Measurements from ENCODE around the gene NUTM2A. TPM values are rescaled to one million over a fixed set of nuclear protein-coding genes. Genes with fewer than 3 reads are reported as not detected.
"Not testable (repeated sequence)": the region's sequence is repeated elsewhere in the genome, so short reads cannot be mapped to it uniquely, and the experiment has no call there.

NUTM2A gene
- total RNA-seq (1 to 10 TPM in 8 of 10 donors, under 1 TPM in 2; 0.65 to 3.4 (median 1.7) TPM), polyA plus RNA-seq (1 to 10 TPM in 1 of 2 donors, under 1 TPM in 1; 0.78 to 6.8 TPM)
- long read RNA-seq, donor 1 = 0 reads
- long read RNA-seq, donor 2 = 0 reads
- long read RNA-seq, donor 3, partial matches to known transcripts = 0 of 1 reads
- long read RNA-seq, donor 3, other reads (novel, unspliced or antisense) = 1 of 1 reads

DNA sequence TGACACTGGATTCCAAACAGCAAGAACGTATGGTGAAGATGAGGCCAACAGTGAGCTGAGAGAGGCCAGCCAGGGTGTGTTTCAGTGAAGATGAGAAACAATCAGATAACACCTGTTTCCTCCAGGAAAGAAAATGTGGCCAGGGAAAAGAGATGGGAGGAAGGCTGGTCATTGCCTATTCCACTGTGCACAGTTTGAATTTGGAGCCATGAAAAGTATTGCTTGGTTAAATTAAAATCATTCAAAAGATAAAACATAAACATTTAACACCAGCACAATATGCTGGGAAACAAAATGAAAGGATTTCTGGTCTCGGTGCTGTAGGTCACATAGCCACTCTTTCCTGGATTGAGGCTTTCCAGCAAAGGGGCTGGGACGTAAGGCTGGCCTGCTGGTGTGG lies at the start of gene NUTM2A:
TSS of gene NUTM2A (plus strand) at position 301 of the 400 bp plus-strand sequence. CDS start 383 bp downstream, outside the sequence.
- intact Hi-C loops (cut with DNase I); H3K9me3 ChIP-seq; H3K4me1 ChIP-seq; ATAC-seq; H3K36me3 ChIP-seq; DNase-seq; H3K27ac ChIP-seq; H3K27me3 ChIP-seq; H3K4me3 ChIP-seq: not testable (repeated sequence)
- WGBS, 2 donors = no CpG with 5 or more reads among the region's 3 CpGs

DNA sequence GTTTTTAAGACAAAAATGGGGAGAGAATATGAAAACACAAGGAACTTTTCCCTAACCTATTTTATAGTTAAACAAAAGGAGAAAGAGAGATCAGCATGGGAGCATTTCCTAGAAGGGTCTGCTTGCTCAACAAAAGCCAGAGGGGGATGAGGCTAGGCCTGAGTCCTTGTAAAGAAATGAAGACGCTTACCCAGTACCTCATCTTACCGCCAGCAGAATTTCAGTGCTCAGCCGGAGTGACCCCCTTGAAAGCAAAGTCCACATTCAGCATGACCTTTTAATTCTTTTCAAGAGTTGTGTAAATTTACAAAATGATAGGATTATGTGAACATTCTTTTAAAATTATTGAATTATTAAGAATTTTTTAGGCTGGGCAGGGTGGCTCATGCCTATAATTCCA lies 47.7 kb upstream of the NUTM2A start:
- H3K36me3 ChIP-seq = peaks cover 0 to 32% (median 0%) of the 10 kb centered on the region in 9 donors
- H3K27me3 ChIP-seq; ATAC-seq; H3K27ac ChIP-seq; H3K9me3 ChIP-seq; DNase-seq; intact Hi-C loops (cut with DNase I); H3K4me3 ChIP-seq; H3K4me1 ChIP-seq: not testable (repeated sequence)
- 94 to 100% methylated on average over 2 of the region's 3 CpGs for WGBS, 2 donors

GRCh38 chr10:87184421-87184820 lies 40.8 kb upstream of the NUTM2A start:
- H3K9me3 ChIP-seq; intact Hi-C loops (cut with DNase I); H3K4me3 ChIP-seq; DNase-seq; H3K27me3 ChIP-seq; H3K4me1 ChIP-seq: not testable (repeated sequence)
- peak in 3 of 8 donors; percentile 25 to 63 (median 39) for ATAC-seq
- H3K36me3 ChIP-seq = peaks cover 0 to 48% (median 10%) of the 10 kb centered on the region in 9 donors
- H3K27ac ChIP-seq = peak overlapping the region in 1 of 10 donors; percentile 16
- WGBS, 2 donors = 86 to 91% methylated on average over 6 of the region's 6 CpGs

- H3K9me3 ChIP-seq; DNase-seq; H3K4me1 ChIP-seq; H3K27me3 ChIP-seq; H3K4me3 ChIP-seq; H3K27ac ChIP-seq; intact Hi-C loops (cut with DNase I): not testable (repeated sequence)
- WGBS, 2 donors = 92 to 94% methylated on average over 3 of the region's 4 CpGs
- ATAC-seq = peak in 1 of 8 donors; percentile 30
- H3K36me3 ChIP-seq = peaks cover 0 to 42% (median 10%) of the 10 kb centered on the region in 9 donors
Observed at GRCh38 chr10:87186016-87186415, 39.2 kb upstream of the NUTM2A start.

GRCh38 chr10:87187573-87187972 lies 37.7 kb upstream of the NUTM2A start:
- H3K27ac ChIP-seq; intact Hi-C loops (cut with DNase I); H3K4me1 ChIP-seq; DNase-seq; H3K9me3 ChIP-seq; H3K27me3 ChIP-seq; H3K4me3 ChIP-seq; ATAC-seq: not testable (repeated sequence)
- H3K36me3 ChIP-seq = peaks cover 0 to 52% (median 10%) of the 10 kb centered on the region in 9 donors
- 80 to 93% methylated on average over 3 of the region's 3 CpGs for WGBS, 2 donors

DNA sequence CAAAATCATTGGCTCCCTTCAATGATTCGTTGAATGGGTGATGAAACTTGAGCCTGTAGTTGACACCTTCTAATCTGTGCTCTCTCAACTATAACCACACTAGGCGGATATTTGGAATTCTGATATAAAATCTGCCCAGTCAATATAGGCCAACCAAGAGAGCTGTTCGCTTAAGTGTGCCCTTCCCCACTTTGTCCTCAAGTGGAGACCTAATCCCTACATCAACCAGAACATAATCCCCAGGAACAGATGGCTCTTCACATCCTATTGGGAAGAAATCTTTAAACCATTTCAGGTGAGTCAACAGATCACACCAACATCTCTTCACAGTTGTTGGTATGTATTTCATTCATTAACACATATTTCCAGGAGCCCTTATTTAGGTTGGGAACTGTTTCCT lies 33.4 kb upstream of the NUTM2A start:
- ATAC-seq; H3K27me3 ChIP-seq; H3K9me3 ChIP-seq; DNase-seq; intact Hi-C loops (cut with DNase I); H3K27ac ChIP-seq; H3K4me1 ChIP-seq; H3K4me3 ChIP-seq: not testable (repeated sequence)
- WGBS, 2 donors = 91 to 97% methylated on average over 2 to 3 of the region's 3 CpGs
- H3K36me3 ChIP-seq = peaks cover 0 to 44% (median 8%) of the 10 kb centered on the region in 9 donors

- H3K27ac ChIP-seq = peak overlapping the region in 2 of 10 donors; percentile 34 to 48
- WGBS, 2 donors = 46 to 55% methylated on average over 6 of the region's 6 CpGs
- intact Hi-C loops (cut with DNase I); H3K36me3 ChIP-seq; H3K9me3 ChIP-seq; H3K27me3 ChIP-seq: not testable (repeated sequence)
- DNase-seq (peak in 1 of 2 donors; percentile 47), ATAC-seq (peak in 7 of 8 donors; percentile 48 to 67 (median 55))
- H3K4me3 ChIP-seq = peak overlapping the region in 6 of 10 donors; percentile 27 to 43 (median 32)
- H3K4me1 ChIP-seq = peaks cover 0 to 12% (median 0%) of the 10 kb centered on the region in 9 donors
Observed at GRCh38 chr10:87200924-87201323, 24.3 kb upstream of the NUTM2A start.

DNA sequence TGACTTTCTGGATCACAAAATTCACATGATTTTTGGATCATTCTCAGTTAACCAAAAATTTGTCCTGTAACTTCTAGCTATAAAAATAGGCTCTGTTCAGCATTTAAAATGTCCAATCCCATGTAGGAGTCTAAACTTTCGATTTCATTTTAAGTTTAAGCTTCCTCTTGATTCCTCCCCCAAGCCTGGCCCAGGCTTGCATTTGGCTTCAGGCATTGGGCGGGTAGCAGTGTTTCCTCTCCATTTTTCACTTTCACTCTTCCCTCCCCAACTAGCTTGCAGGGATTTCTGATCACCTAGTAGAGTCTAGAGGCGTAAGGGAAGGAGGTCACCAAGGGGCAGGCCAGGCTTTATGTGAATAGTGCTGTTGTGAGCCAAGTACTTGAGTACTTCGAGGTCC lies 20.4 kb upstream of the NUTM2A start:
- H3K9me3 ChIP-seq; H3K27ac ChIP-seq; H3K36me3 ChIP-seq; H3K27me3 ChIP-seq; intact Hi-C loops (cut with DNase I); DNase-seq: not testable (repeated sequence)
- peak in 5 of 8 donors; percentile 10 to 55 (median 39) for ATAC-seq
- Histone ChIP-seq H3K4me1 (peaks cover 0 to 12% (median 6%) of the 10 kb centered on the region in 9 donors), H3K4me3 (peak overlapping the region in 2 of 10 donors; percentile 58 to 67)
- WGBS, 2 donors = 37 to 44% methylated on average over 2 of the region's 4 CpGs

GRCh38 chr10:87206922-87207321 lies 18.3 kb upstream of the NUTM2A start:
- H3K4me3 ChIP-seq; H3K36me3 ChIP-seq; DNase-seq; H3K27me3 ChIP-seq; intact Hi-C loops (cut with DNase I); H3K9me3 ChIP-seq: not testable (repeated sequence)
- Histone ChIP-seq H3K4me1 (peaks cover 0 to 12% (median 4%) of the 10 kb centered on the region in 9 donors), H3K27ac (peak overlapping the region in 1 of 10 donors; percentile 44)
- WGBS, 2 donors = 48 to 52% methylated on average over 4 of the region's 4 CpGs
- peak in 5 of 8 donors; percentile 28 to 38 (median 29) for ATAC-seq

DNA sequence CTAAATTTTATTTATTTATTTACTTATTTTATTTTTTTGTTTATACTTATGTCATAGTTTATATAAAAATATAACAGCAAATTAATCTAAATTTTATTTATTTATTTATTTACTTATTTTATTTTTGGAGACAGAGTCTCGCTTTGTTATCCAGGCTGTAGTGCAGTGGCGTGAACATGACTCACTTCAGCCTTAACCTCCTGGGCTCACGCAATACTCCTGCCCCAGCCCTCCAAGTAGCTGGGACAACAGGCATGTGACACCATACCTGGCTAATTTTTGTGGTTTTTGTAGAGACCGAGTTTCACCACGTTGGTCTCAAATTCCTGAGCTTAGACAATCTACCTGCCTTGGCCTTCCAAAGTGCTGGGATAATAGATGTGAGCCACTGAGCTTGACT lies 14.9 kb upstream of the NUTM2A start:
- H3K27me3 ChIP-seq; H3K27ac ChIP-seq; intact Hi-C loops (cut with DNase I); ATAC-seq; H3K4me3 ChIP-seq; H3K9me3 ChIP-seq; DNase-seq; H3K36me3 ChIP-seq: not testable (repeated sequence)
- H3K4me1 ChIP-seq = peaks cover 0 to 22% (median 8%) of the 10 kb centered on the region in 9 donors
- WGBS, 2 donors = 95 to 97% methylated on average over 5 of the region's 5 CpGs

GRCh38 chr10:87211848-87212247 lies 13.4 kb upstream of the NUTM2A start:
- H3K27me3 ChIP-seq; H3K9me3 ChIP-seq; H3K27ac ChIP-seq; H3K36me3 ChIP-seq; H3K4me3 ChIP-seq; DNase-seq; intact Hi-C loops (cut with DNase I); ATAC-seq: not testable (repeated sequence)
- WGBS, 2 donors = 49 to 52% methylated on average over 2 of the region's 2 CpGs
- peaks cover 0 to 23% (median 8%) of the 10 kb centered on the region in 9 donors for H3K4me1 ChIP-seq

Measured in heart right ventricle (tissue), 16 donors.